Lower leg skin (tissue), 4 donors: ENCODE measurements around the gene SUPT4H1. TPM values are rescaled to one million over a fixed set of nuclear protein-coding genes. Genes with fewer than 3 reads are reported as not detected.

Experiments used
- DNase-seq, 2 donors: peaks; one replicate each; pipeline ENCODE4 v3.0.0-alpha.2; 2019; ENCODE audit warnings: low spot score in 2 of 2
- H3K4me3 ChIP-seq: fragments of 200-600 bp; sonication (generic); 2 replicates; pipeline ENCODE4 v1.5.1; 2017; ENCODE audit warnings: mild to moderate bottlenecking, low read depth; ENCODE audit not compliant: poor library complexity, severe bottlenecking
- CTCF ChIP-seq, 3 donors: fragments of 450-650 bp; IDR thresholded peaks; one replicate each; pipeline ENCODE4 v1.5.1; 2016; ENCODE audit warnings: antibody characterized with exemption in 3 of 3, mild to moderate bottlenecking in 3 of 3, moderate library complexity in 2 of 3
- POLR2A ChIP-seq, 2 donors: fragments of 450-650 bp; IDR thresholded peaks; one replicate each; pipeline ENCODE4 v1.6.1; 2016 to 2017; ENCODE audit warnings: antibody characterized with exemption in 2 of 2, mild to moderate bottlenecking in 1 of 2, moderate library complexity in 1 of 2
- WGBS, 2 donors: methylation state at CpG; one replicate each; pipeline ENCODE4 v1.1.5; 2018; 5-methylcytosine and 5-hydroxymethylcytosine counted together
- intact Hi-C: fragments of 100-400 bp; cut with DNase I; formaldehyde crosslinking; loops from one replicate; pipeline ENCODE4 v1.15.0; 2023; ENCODE audit warnings: low total_unique reads
- total RNA-seq, 4 donors: library from RNA; depleted of rRNA; stranded (reverse); fragments of >200 nt; gene quantifications; one replicate each; pipeline ENCODE4 v1.1.0, GENCODE V29; 2016

Gene SUPT4H1
- total RNA-seq, 4 donors from 2014 or later = 49.5 to 89.7 (median 57.5) TPM

- DNase-seq = no peak
- WGBS, 2 donors = 75 to 77% methylated on average over 15 to 19 of the region's 19 CpGs
- no peak overlapping the region for H3K4me3 ChIP-seq
- TF ChIP-seq CTCF (IDR thresholded peaks at IDR 0.05) (no peak), POLR2A (IDR thresholded peaks at IDR 0.05) (no peak)
- intact Hi-C loops = no loop called here
Observed at GRCh38 chr17:58327363-58328194, 24.4 kb downstream of the SUPT4H1 start.

- intact Hi-C loops = no loop called here
- DNase-seq = no peak
- no peak for TF ChIP-seq CTCF (IDR thresholded peaks at IDR 0.05)
- TF ChIP-seq POLR2A (IDR thresholded peaks at IDR 0.05) = no peak
- 87 to 89% methylated on average over 8 to 9 of the region's 9 CpGs for WGBS, 2 donors
- H3K4me3 ChIP-seq = no peak overlapping the region
Observed at GRCh38 chr17:58326609-58327362, 25.2 kb downstream of the SUPT4H1 start.

GRCh38 chr17:58325976-58326468, 26.0 kb downstream of the SUPT4H1 start:
- H3K4me3 ChIP-seq = no peak overlapping the region
- DNase-seq = no peak
- no peak for TF ChIP-seq POLR2A (IDR thresholded peaks at IDR 0.05)
- TF ChIP-seq CTCF (IDR thresholded peaks at IDR 0.05) = no peak
- 83 to 87% methylated on average over 11 of the region's 11 CpGs for WGBS, 2 donors
- intact Hi-C loops = no loop called here

- intact Hi-C loops = no loop called here
Observed at GRCh38 chr17:58325289-58325726, 26.7 kb downstream of the SUPT4H1 start.

More at GRCh38 chr17:58325289-58325726, 26.7 kb downstream of the SUPT4H1 start:
- TF ChIP-seq CTCF (IDR thresholded peaks at IDR 0.05) (no peak), POLR2A (IDR thresholded peaks at IDR 0.05) (no peak)
- 74 to 81% methylated on average over 11 of the region's 11 CpGs for WGBS, 2 donors
- no peak for DNase-seq
- H3K4me3 ChIP-seq = no peak overlapping the region
